Vagina (tissue), 2 donors: ENCODE results near the gene PEX5L. TPM values are rescaled to one million over a fixed set of nuclear protein-coding genes. Genes with fewer than 3 reads are reported as not detected.

Source experiments
- DNase-seq, 2 donors: peaks; one replicate each; pipeline ENCODE4 v3.0.0-alpha.2; 2017; ENCODE audit errors: extremely low spot score in 2 of 2
- H3K27ac ChIP-seq: fragments of 200-600 bp; sonication (generic); one replicate; pipeline ENCODE4 v1.5.1; 2019
- H3K27me3 ChIP-seq: fragments of 200-600 bp; sonication (generic); one replicate; pipeline ENCODE4 v1.5.1; 2019
- H3K36me3 ChIP-seq, 2 donors: fragments of 200-600 bp; sonication (generic); one replicate each; pipeline ENCODE4 v1.5.1; 2017 to 2019
- H3K4me1 ChIP-seq: fragments of 200-600 bp; sonication (generic); one replicate; pipeline ENCODE4 v1.5.1; 2019
- H3K4me3 ChIP-seq, 2 donors: fragments of 200-600 bp; sonication (generic); 1 replicate in 1 of 2; 2 replicates in 1 of 2; pipeline ENCODE4 v1.5.1; 2016 to 2019
- H3K9me3 ChIP-seq: fragments of 200-600 bp; sonication (generic); one replicate; pipeline ENCODE4 v1.5.1; 2019
- POLR2A ChIP-seq, 2 donors: fragments of 450-650 bp; IDR thresholded peaks; one replicate each; pipeline ENCODE4 v1.6.1; 2017; ENCODE audit warnings: antibody characterized with exemption in 2 of 2, mild to moderate bottlenecking in 2 of 2, moderate library complexity in 2 of 2
- POLR2AphosphoS5 ChIP-seq, 2 donors: sonication (generic); formaldehyde crosslinking; IDR thresholded peaks; one replicate each; pipeline ENCODE4 v1.9.0; 2017; ENCODE audit warnings: antibody characterized with exemption in 2 of 2, mild to moderate bottlenecking in 2 of 2, low read depth in 1 of 2; ENCODE audit not compliant: insufficient read depth in 1 of 2
- intact Hi-C: fragments of 100-400 bp; cut with DNase I; formaldehyde crosslinking; loops from one replicate; pipeline ENCODE4 v1.15.1; 2023
- total RNA-seq: library from RNA; depleted of rRNA; stranded (reverse); fragments of >200 nt; gene quantifications from one replicate; pipeline ENCODE4 v1.2.3, GENCODE V29; 2016
- TF ChIP-seq, protein P1 (sequence below), 3 experiments: fragments of 450-650 bp in 2 of 3; fragments of 200-600 bp in 1 of 3; sonication (generic) in 1 of 3; IDR thresholded peaks; one replicate each; pipeline ENCODE4 v1.5.1; 2017 to 2019; ENCODE audit warnings: antibody characterized with exemption in 3 of 3, mild to moderate bottlenecking in 2 of 3, moderate library complexity in 2 of 3

PEX5L gene
- total RNA-seq, 1 donor from 2014 or later: not detected

- intact Hi-C loops: no loop called here
These were observed 291.7 kb downstream of the PEX5L start for GRCh38 chr3:179745079-179745478.

More at GRCh38 chr3:179745079-179745478, 291.7 kb downstream of the PEX5L start:
- Histone ChIP-seq H3K27ac (no peak overlapping the region), H3K9me3 (no peaks in the 10 kb centered on the region), H3K4me1 (no peaks in the 10 kb centered on the region), H3K27me3 (no peaks in the 10 kb centered on the region), H3K36me3 (peaks cover 0 to 11% of the 10 kb centered on the region in 2 donors), H3K4me3 (no peak overlapping the region)
- no peak for DNase-seq
- TF ChIP-seq POLR2AphosphoS5 (IDR thresholded peaks at IDR 0.05; ENCODE audit: insufficient read depth in 1 of 2, low read depth in 1 of 2): no peak
- TF ChIP-seq, protein P1, sequence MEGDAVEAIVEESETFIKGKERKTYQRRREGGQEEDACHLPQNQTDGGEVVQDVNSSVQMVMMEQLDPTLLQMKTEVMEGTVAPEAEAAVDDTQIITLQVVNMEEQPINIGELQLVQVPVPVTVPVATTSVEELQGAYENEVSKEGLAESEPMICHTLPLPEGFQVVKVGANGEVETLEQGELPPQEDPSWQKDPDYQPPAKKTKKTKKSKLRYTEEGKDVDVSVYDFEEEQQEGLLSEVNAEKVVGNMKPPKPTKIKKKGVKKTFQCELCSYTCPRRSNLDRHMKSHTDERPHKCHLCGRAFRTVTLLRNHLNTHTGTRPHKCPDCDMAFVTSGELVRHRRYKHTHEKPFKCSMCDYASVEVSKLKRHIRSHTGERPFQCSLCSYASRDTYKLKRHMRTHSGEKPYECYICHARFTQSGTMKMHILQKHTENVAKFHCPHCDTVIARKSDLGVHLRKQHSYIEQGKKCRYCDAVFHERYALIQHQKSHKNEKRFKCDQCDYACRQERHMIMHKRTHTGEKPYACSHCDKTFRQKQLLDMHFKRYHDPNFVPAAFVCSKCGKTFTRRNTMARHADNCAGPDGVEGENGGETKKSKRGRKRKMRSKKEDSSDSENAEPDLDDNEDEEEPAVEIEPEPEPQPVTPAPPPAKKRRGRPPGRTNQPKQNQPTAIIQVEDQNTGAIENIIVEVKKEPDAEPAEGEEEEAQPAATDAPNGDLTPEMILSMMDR (IDR thresholded peaks at IDR 0.05): no peak
- no peak for TF ChIP-seq POLR2A (IDR thresholded peaks at IDR 0.05)
